ENCODE measurements around the gene SMCO2. TPM values are rescaled to one million over a fixed set of nuclear protein-coding genes. Genes with fewer than 3 reads are reported as not detected.
A peak's percentile ranks its signal among the peaks of the same experiment; 100 is the strongest.

Gene SMCO2
- total and polyA plus RNA-seq, 2 of the 8 experiments (the other 6 are each of a cell fraction or from before 2014, with no cell fraction given), result 0.24 to 0.80 TPM

GRCh38 chr12:27527512-27527911 is 81.0 kb downstream of the SMCO2 start:
- H3K23me2 ChIP-seq (ENCODE audit: low read depth, low read length), result peaks cover 10% of the 10 kb centered on the region
- no peak overlapping the region for H2BK15ac ChIP-seq (ENCODE audit: low read length)
- no peak overlapping the region for H3K4me3 ChIP-seq (ENCODE audit: extremely low read depth in 1 of 4, insufficient read depth in 2 of 4, low read depth in 3 of 4, low read length in 4 of 4)
- no peak overlapping the region for H2BK20ac ChIP-seq (ENCODE audit: low read length)
- no peaks in the 10 kb centered on the region for H3K79me1 ChIP-seq (ENCODE audit: low read depth, low read length)
- FAIRE-seq (no peak), DNase-seq (ENCODE audit: low read depth in 1 of 2, low spot score in 2 of 2) (no peak)
- H4K8ac ChIP-seq (ENCODE audit: extremely low read depth, insufficient read depth, low read length), result no peak overlapping the region
- H3K9me3 ChIP-seq (ENCODE audit: insufficient read depth in 2 of 2, low read depth in 1 of 2, low read length in 1 of 2), result no peaks in the 10 kb centered on the region
- no peak overlapping the region for H2BK5ac ChIP-seq (ENCODE audit: low read depth, low read length)
- no peaks in the 10 kb centered on the region for H3K36me3 ChIP-seq (ENCODE audit: control insufficient read depth in 2 of 4, insufficient read depth in 4 of 4, low read length in 3 of 4)
- ChIA-PET POLR2A (ENCODE audit: partially characterized antibody) (no interaction called here), CTCF (ENCODE audit: partially characterized antibody) (interaction anchor here (1.2 kb wide), 1 partner anchor 32 kb away, joined by 5 read pairs; no protein-coding TSS in a partner anchor)
- no peak overlapping the region for H4K5ac ChIP-seq (ENCODE audit: insufficient read length, low read depth, low read length)
- peaks cover 0 to 3% (median under 1%) of the 10 kb centered on the region in 4 experiments; a peak in 2 of 7 replicates for H3K27me3 ChIP-seq (replicated peaks in 1 of 4; ENCODE audit: control insufficient read depth in 3 of 4, extremely low read depth in 1 of 4, insufficient read depth in 3 of 4, low read length in 3 of 4)
- H3K14ac ChIP-seq (ENCODE audit: insufficient read length), result no peak overlapping the region
- H3K23ac ChIP-seq (ENCODE audit: insufficient read length), result no peak overlapping the region
- H2AFZ ChIP-seq (ENCODE audit: low read length), result no peak overlapping the region
- peaks cover 3% of the 10 kb centered on the region in 2 experiments for H4K20me1 ChIP-seq (replicated peaks in 1 of 2; ENCODE audit: control insufficient read depth in 1 of 2, insufficient read depth in 2 of 2, low read length in 2 of 2)
- WGBS, 2 experiments (ENCODE audit: extremely low coverage in 1 of 2, insufficient coverage in 1 of 2, insufficient read length in 1 of 2, insufficient replicate concordance in 2 of 2, low coverage in 1 of 2, low lambda C conversion rate in 2 of 2, missing lambda C conversion rate in 1 of 2), result 87% methylated on average over 9 of the region's 9 CpGs; no CpG with 5 or more reads in 1 of the 2 experiments
- no peak overlapping the region for H4K91ac ChIP-seq (replicated peaks; ENCODE audit: insufficient read length, low read length)
- peaks cover 4 to 15% (median 6%) of the 10 kb centered on the region in 4 experiments; a peak in 4 of 7 replicates for H3K4me1 ChIP-seq (replicated peaks in 1 of 4; ENCODE audit: control insufficient read depth in 3 of 4, insufficient read depth in 4 of 4, low read length in 3 of 4)
- H3K9ac ChIP-seq (replicated peaks in 1 of 4; ENCODE audit: extremely low read depth in 1 of 4, low read depth in 3 of 4, low read length in 3 of 4), result no peak overlapping the region
- no peak overlapping the region for H2BK120ac ChIP-seq (replicated peaks; ENCODE audit: low read depth, low read length)
- H3K4ac ChIP-seq (replicated peaks; ENCODE audit: insufficient read length, low read depth, low read length), result no peak overlapping the region
- no peak overlapping the region for H3K4me2 ChIP-seq (ENCODE audit: insufficient read depth in 1 of 2, low read depth in 2 of 2, low read length in 2 of 2)
- TF ChIP-seq ATF3 (IDR thresholded peaks at IDR 0.05; ENCODE audit: insufficient read depth, low read depth, low read length) (no peak), RBBP5 (IDR thresholded peaks at IDR 0.05; ENCODE audit: borderline replicate concordance, low read depth, low read length) (no peak), CEBPB (IDR thresholded peaks at IDR 0.05; ENCODE audit: low read depth, low read length) (peak; percentile 77; the same call in 1 of the 2 replicates)
- H3K79me2 ChIP-seq (ENCODE audit: control insufficient read depth in 1 of 2, insufficient read depth in 2 of 2, low read length in 2 of 2), result peaks cover 0 to 38% of the 10 kb centered on the region in 2 experiments; a peak in 2 of 4 replicates
- H3K56ac ChIP-seq (replicated peaks; ENCODE audit: insufficient read length, low read depth, low read length), result no peak overlapping the region
- no peak overlapping the region for H3K27ac ChIP-seq (ENCODE audit: low read depth, low read length)
- H2BK12ac ChIP-seq (ENCODE audit: low read depth, low read length), result no peak overlapping the region
- H2AK5ac ChIP-seq (ENCODE audit: low read depth, low read length), result no peak overlapping the region
- no peak overlapping the region for H3K18ac ChIP-seq (ENCODE audit: extremely low read depth, low read length)

Data from H1 (cell line).